HG03469 (cell line): ENCODE results near the gene ALK.
"Not testable (repeated sequence)": the region's sequence is repeated elsewhere in the genome, so short reads cannot be mapped to it uniquely, and the experiment has no call there.

Experiments used
- ATAC-seq: cut with Tn5 transposase; IDR thresholded peaks from one replicate; pipeline ENCODE4 v1.9.1; 2021; ENCODE audit warnings: mild to moderate bottlenecking, moderate library complexity, moderate number of reproducible peaks; ENCODE audit not compliant: unreplicated experiment

The ALK gene

DNA sequence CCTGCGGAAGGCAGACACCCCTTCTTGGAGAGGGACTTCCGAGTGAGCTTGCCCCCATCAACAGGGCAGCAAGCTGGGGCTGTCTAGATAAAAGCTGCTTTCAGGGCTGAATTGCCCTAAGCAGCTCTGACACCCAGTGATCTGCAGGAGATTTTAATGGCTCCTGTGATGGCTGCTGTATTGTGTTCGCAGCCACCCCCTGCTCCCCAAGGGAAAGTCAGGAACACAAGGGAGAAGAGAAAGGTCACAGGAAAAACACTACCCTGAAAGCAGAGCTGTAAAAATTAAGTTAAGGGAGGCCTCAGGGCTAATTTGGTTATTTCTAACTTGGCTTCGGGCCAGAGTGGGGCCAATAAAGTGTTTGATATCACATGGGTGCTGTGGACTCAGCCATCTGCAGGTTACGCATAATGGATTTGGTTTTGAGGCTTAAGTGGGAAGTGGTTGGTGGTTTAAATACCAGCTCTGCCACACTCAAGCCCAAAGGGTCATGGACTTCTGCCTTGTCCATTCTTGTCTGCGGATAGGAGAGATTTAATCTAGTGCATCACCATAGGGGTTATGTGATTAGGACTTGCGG, 658.6 kb downstream of the ALK start:
- ATAC-seq = no peak

DNA sequence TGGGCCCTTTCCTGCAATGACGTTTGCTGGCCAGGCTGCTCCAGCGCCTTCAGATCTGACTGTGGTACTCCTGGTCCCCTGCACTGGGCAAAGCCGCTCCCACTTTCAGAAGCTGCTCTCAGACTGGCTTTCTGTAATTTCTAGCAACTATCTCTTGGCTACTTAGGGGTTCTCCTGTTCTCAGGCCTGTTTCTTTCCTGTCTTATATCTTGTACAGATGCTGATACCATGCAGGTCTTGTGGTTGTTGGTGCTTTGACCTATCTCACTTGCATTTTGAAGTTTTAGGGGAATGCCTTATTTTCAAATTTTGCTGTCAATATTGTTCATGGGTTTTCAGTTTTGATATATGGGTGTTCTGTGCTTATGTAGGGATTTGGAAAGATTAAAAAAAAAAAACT, 660.4 kb downstream of the ALK start:
- no peak for ATAC-seq

GRCh38 chr2:29260142-29260772, 661.1 kb downstream of the ALK start:
- no peak for ATAC-seq

GRCh38 chr2:29259221-29259620, 662.2 kb downstream of the ALK start:
- no peak for ATAC-seq

DNA sequence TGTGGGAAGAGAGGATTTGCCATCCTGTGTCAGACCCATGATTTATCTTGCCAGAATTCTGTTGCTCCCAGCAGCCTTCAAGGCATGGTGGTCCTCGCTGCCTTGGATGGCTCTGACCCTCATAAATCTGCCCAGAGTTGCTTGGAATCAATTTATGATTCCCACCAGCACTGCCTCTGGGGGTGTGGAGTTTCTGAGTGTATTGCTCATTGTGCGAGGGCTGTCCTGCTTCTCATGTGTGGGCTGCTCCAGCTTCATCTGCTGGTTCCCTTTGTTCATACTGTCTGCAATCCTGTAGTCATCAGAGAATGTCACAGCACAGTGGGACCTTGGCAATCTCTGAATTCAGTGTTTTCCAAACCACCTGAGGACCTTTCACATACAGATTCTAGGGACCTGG, 666.4 kb downstream of the ALK start:
- ATAC-seq = no peak

DNA sequence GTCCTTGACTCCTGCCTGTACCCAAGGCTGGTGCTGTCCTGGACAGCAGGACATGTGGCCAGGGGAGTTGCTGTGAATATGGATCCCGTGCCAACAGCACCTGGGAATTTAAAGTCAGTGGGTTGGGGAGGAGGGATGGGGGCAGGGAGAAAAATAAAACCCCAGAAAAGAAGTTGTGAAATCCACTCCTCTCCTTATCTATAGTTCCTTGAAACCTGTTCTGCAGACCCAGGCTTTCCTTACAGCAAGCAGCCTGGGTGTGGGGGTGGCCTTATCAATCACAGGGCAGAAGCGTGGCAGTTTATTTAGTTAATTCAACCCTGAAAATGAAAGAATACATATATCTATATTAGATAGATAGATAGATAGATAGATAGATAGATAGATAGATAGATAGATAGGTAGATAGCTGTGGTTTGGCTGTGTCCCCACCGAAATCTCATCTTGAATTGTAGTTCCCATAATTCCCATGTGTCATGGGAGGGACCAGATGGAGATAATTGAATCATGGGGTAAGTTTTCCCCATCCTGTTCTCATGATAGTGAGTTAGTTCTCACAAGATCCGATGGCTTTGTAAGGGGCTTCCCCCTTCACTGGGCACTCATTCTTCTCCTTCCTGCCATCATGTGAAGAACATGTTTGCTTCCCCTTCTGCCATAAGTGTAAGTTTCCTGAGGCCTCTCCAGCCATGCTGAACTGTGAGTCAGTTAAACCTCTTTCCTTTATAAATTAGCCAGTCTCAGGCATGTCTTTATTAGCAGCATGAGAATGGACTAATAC, 667.7 kb downstream of the ALK start:
- ATAC-seq = not testable (repeated sequence)

- no peak for ATAC-seq
Observed at GRCh38 chr2:29253026-29253425, 668.4 kb downstream of the ALK start.

- no peak for ATAC-seq
Observed at GRCh38 chr2:29251406-29251805, 670.0 kb downstream of the ALK start.

GRCh38 chr2:29250977-29251376, 670.4 kb downstream of the ALK start:
- ATAC-seq = no peak

DNA sequence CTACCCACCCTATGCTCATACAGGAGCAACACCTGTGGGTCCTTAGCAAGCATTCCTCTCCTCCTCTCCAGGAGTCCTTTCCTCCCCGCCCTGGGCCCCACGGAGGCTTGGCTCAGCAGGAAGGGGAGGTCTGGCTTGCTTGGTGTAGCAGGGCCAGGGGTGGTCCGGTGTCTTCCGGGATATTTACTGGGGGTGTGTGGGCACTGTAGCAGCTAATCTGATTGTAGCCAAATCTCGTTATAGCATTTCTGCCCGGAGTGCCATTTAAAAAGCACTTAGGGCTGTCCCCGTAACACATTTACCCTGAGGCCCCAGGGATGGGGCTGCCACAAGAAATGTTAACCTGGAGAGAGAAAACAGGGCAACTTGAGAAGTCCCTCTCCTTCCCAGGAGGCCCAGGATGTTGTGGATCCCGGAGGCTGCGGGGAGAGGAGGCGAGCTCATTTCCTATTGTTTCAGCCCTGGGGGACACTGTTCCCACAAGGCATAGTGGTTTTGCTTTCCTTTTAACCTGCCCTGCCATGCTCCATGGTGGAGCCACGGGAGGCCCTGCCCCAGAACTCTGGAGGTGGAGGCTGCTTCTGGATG, 671.6 kb downstream of the ALK start:
- ATAC-seq = no peak

DNA sequence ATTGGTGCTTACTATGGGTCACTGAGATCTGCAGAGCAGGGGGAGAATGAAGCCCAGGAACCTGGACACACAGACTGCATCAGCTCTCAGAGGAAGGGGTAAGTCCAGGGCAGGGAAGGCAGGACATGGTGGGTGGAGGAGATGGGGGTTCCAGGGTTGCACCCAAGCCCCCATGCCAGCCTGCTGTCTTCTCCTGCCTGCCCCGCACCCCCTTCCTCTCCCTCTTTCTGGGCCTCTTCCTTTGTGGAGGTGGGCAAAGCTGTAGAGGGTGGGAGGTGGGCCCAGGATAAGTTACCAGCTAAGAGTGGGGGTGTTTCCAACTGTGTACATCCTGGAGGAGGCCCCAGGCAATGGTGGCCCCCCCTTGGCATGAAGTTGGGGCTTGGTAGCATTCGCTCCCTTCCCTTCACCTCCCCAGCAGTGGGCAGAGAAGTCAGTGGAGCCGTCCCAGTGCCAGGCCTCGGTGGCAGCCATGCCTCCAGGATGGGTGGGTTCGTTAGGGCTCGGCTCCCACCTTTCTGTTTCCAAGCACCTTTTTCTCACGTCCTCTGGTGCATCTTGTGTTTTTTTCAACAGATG, 674.0 kb downstream of the ALK start:
- no peak for ATAC-seq

DNA sequence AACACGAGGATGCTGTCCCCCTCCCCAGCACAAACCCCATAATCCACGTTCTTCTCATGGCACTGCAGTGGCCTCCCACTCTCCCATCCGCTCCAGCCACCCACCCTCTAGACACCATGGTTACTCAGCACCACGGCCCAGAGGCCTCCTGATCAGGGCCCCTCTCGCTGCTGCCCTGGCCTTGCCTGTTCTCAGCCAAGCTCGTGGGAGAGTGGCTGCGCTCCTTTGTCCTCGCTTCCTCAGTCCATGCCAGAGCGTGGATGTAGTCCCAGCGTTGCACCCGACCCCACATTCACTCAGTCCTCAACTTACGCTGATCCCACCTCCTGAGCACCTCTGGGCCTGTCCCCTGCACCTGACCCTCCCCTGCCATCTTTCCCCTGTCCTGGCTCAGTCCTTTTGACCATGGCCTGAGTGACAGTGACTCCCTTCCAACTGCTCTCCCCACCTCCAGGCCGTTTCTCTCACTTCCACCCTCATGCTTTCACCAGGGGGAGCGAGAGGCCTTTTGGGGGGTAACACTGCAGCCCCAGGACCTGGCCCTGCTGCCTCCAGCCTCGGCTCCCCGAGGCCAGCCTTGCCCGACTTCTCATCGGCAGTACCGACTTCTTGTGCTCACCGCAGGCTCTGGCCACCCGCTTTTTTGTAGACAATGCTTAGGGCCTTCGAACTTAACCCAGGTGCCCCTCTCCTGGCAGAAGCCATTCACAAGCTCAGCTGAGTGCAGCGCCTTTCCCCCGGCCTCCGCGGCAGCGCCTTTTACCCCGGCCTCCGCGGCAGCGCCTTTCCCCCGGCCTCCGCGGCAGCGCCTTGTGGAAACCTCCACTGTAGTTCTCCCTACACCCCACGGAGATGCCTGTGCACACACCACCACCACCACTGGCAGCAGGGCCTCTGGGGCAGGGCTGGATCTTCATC, 674.7 kb downstream of the ALK start:
- no peak for ATAC-seq

- ATAC-seq = no peak
Observed at GRCh38 chr2:29245742-29246382, 675.5 kb downstream of the ALK start.

DNA sequence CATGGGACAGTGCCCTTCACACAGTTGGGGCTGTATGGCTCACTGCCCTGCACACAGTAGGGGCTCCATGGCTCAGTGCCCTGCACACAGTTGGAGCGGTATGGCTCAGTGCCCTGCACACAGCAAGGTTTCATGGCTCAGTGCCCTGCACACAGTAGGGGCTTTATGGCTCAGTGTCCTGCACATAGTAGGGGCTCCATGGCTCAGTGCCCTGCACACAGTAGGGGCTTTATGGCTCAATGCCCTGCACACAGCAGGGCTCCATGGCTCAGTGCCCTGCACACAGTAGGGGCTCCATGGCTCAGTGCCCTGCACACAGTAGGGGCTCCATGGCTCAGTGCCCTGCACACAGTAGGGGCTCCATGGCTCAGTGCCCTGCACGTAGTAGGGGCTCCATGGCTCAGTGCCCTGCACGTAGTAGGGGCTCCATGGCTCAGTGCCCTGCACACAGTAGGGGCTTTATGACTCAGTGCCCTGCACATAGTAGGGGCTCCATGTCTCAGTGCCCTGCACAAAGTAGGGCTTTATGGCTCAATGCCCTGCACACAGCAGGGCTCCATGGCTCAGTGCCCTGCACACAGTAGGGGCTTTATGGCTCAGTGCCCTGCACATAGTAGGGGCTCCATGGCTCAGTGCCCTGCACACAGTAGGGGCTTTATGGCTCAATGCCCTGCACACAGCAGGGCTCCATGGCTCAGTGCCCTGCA, 676.2 kb downstream of the ALK start:
- ATAC-seq = not testable (repeated sequence)

GRCh38 chr2:29242621-29243375, 678.6 kb downstream of the ALK start:
- ATAC-seq = no peak

GRCh38 chr2:29241955-29242565, 679.3 kb downstream of the ALK start:
- no peak for ATAC-seq

GRCh38 chr2:29241341-29241740, 680.0 kb downstream of the ALK start:
- no peak for ATAC-seq

DNA sequence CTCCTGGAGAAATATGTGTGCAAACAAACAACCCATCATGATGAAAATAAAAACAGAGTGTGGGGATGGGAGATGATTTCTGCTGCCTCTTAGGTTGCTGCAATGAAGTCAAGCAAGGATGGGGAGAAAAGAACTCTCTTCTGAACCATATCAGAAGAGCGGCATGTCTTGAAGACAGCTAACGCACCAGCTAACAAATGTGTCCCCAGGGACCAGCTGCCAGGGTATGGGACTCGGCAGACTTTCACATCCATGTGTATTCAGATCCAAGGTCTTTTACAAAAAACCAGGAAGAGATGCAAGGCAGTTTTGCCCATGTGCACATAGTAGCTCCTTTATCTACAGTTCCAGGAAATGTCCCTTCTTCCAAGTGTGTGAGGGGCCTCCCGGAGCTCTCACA, 680.8 kb downstream of the ALK start:
- no peak for ATAC-seq
